Gastroesophageal sphincter (tissue), 4 donors: ENCODE data around the gene LEMD2. TPM values are rescaled to one million over a fixed set of nuclear protein-coding genes. Genes with fewer than 3 reads are reported as not detected.

Source experiments
- ATAC-seq: fragments of 150-250 bp; one replicate; pipeline ENCODE4 v1.9.1; 2016; ENCODE audit warnings: mild to moderate bottlenecking, moderate library complexity
- H3K27ac ChIP-seq, 4 donors: fragments of 200-600 bp; sonication (generic) in 3 of 4; 1 replicate in 3 of 4; 2 replicates in 1 of 4; pipeline ENCODE4 v1.5.1; 2016 to 2019
- H3K27me3 ChIP-seq: fragments of 200-600 bp; sonication (generic); one replicate; pipeline ENCODE4 v1.5.1; 2019
- H3K36me3 ChIP-seq, 2 donors: fragments of 200-600 bp; sonication (generic); one replicate each; pipeline ENCODE4 v1.5.1; 2019; ENCODE audit warnings: control low read depth in 1 of 2
- H3K4me1 ChIP-seq, 3 donors: fragments of 200-600 bp; sonication (generic); 1 replicate in 2 of 3; 2 replicates in 1 of 3; pipeline ENCODE4 v1.5.1; 2016 to 2019; ENCODE audit warnings: control low read depth in 2 of 3
- H3K4me3 ChIP-seq, 2 donors: fragments of 200-600 bp; sonication (generic); one replicate each; pipeline ENCODE4 v1.5.1; 2019; ENCODE audit warnings: mild to moderate bottlenecking in 1 of 2, moderate library complexity in 1 of 2
- H3K9me3 ChIP-seq, 3 donors: fragments of 200-600 bp; sonication (generic); one replicate each; pipeline ENCODE4 v1.5.1; 2017 to 2019; ENCODE audit warnings: control low read depth in 2 of 3
- EP300 ChIP-seq: sonication (generic); formaldehyde crosslinking; IDR thresholded peaks from one replicate; pipeline ENCODE4 v1.6.1; 2017; ENCODE audit warnings: antibody characterized with exemption, mild to moderate bottlenecking
- POLR2A ChIP-seq, 2 donors: fragments of 450-650 bp; IDR thresholded peaks; one replicate each; pipeline ENCODE4 v1.6.1; 2017; ENCODE audit warnings: antibody characterized with exemption in 2 of 2, mild to moderate bottlenecking in 2 of 2, moderate library complexity in 1 of 2
- POLR2AphosphoS5 ChIP-seq: sonication (generic); formaldehyde crosslinking; IDR thresholded peaks from one replicate; pipeline ENCODE4 v1.6.1; 2017; ENCODE audit warnings: antibody characterized with exemption
- WGBS, 2 donors: methylation state at CpG; one replicate each; pipeline ENCODE4 v1.1.5; 2018; ENCODE audit warnings: low coverage in 1 of 2; 5-methylcytosine and 5-hydroxymethylcytosine counted together
- total RNA-seq, 4 donors: library from RNA; depleted of rRNA; stranded (reverse); fragments of >200 nt; gene quantifications; one replicate each; pipeline ENCODE4 v1.1.0, GENCODE V29; 2016
- TF ChIP-seq, protein P1 (sequence below), 4 experiments: fragments of 200-600 bp in 2 of 4; fragments of 450-650 bp in 2 of 4; sonication (generic) in 1 of 4; IDR thresholded peaks; one replicate each; pipeline ENCODE4 v1.5.1; 2017 to 2019; ENCODE audit warnings: antibody characterized with exemption in 4 of 4, mild to moderate bottlenecking in 2 of 4, moderate library complexity in 2 of 4

Gene LEMD2
- total RNA-seq, 4 donors from 2014 or later = 47.3 to 50.9 (median 49.9) TPM

DNA sequence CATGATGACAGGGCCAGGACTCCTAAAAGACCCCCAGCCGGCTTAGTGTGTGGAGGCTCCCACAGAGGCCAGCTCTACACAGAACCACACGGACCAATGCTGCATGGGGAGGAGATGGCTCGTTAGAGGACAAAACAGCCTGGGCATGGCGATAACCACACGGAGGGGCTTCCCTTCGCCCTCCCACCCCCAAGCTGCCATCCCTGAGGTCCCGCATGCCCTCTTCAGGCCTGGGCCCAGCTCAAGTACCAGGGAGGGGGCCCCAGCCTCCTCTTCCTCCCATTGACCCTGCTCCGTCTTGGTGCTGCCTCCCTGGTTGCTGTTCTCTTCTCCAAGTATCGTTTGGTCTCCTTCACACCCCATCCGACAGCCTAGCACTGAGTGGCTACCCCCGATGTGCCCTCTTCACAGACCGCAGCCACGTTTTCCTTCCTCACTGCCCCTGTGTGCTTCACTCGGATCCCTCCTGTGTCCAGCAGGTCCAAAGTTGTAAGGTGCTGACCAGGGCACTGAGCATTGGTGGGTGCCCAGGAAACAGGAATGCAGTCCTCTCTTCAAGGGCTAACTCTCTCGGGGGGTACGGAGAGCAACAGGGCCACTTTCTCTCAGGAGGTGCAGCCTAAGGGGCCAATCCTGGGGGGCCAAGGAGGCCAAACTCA lies 24.4 kb upstream of the LEMD2 start:
- peaks cover 79% of the 10 kb centered on the region for H3K27me3 ChIP-seq
- TF ChIP-seq EP300 (no peak), POLR2A (IDR thresholded peaks at IDR 0.05) (no peak), POLR2AphosphoS5 (no peak)
- TF ChIP-seq, protein P1, sequence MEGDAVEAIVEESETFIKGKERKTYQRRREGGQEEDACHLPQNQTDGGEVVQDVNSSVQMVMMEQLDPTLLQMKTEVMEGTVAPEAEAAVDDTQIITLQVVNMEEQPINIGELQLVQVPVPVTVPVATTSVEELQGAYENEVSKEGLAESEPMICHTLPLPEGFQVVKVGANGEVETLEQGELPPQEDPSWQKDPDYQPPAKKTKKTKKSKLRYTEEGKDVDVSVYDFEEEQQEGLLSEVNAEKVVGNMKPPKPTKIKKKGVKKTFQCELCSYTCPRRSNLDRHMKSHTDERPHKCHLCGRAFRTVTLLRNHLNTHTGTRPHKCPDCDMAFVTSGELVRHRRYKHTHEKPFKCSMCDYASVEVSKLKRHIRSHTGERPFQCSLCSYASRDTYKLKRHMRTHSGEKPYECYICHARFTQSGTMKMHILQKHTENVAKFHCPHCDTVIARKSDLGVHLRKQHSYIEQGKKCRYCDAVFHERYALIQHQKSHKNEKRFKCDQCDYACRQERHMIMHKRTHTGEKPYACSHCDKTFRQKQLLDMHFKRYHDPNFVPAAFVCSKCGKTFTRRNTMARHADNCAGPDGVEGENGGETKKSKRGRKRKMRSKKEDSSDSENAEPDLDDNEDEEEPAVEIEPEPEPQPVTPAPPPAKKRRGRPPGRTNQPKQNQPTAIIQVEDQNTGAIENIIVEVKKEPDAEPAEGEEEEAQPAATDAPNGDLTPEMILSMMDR (IDR thresholded peaks at IDR 0.05) = no peak
- H3K36me3 ChIP-seq = no peaks in the 10 kb centered on the region
- no peaks in the 10 kb centered on the region for H3K4me1 ChIP-seq
- H3K4me3 ChIP-seq = no peak overlapping the region
- WGBS, 2 donors = 62 to 80% methylated on average over 2 to 6 of the region's 16 CpGs
- H3K27ac ChIP-seq = no peak overlapping the region
- no peak for ATAC-seq
- no peaks in the 10 kb centered on the region for H3K9me3 ChIP-seq

DNA sequence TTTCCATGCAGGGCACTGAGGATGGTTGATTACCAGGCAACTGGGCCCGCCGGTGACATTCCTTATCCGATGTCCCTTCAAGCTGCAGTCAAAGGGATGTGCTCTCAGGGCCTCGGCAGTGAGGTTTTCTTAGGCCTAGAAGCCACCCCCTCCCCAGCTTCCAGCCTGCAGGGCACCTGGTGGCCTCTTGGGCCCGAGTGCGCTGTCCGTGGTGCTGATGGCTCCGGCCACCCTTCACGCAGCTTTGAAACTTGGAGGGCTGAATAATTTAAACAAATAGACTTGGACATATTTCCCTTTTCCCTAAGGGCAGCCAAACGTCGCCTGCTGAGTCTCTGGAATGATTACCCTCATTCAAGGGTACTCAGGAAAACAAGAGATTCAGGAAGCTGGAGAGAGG lies 23.7 kb upstream of the LEMD2 start:
- 0% methylated on average over 1 of the region's 11 CpGs; no CpG with 5 or more reads in 1 of the 2 donors for WGBS, 2 donors
- Histone ChIP-seq H3K4me1 (no peaks in the 10 kb centered on the region), H3K36me3 (no peaks in the 10 kb centered on the region), H3K4me3 (no peak overlapping the region), H3K27me3 (peaks cover 79% of the 10 kb centered on the region), H3K27ac (no peak overlapping the region), H3K9me3 (no peaks in the 10 kb centered on the region)
- TF ChIP-seq POLR2A (IDR thresholded peaks at IDR 0.05) (no peak), EP300 (no peak)
- TF ChIP-seq, protein P1 (IDR thresholded peaks at IDR 0.05) = peak in 3 of 4 experiments; percentile 21 to 38 (median 30)
- ATAC-seq = no peak

DNA sequence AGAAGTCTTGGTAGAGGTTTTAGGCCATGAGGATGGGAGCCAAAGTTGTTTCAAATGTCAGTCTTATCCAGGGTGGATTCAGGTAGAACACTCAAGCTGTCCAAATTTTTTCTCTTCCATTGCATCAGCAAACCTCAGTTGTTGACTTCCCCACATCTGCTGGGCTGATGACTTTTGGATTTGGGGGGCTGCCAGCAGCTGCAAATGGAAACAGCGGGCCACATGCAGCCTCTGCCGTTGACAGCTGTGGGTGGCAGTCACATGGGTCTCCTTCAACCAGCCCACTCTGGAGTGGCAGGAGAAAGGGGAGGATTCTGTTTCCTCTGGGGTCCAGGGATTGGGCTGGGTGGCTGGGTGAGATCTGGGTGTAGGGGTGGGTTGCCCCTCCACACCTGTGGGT lies 20.7 kb upstream of the LEMD2 start:
- Histone ChIP-seq H3K36me3 (no peaks in the 10 kb centered on the region), H3K4me1 (no peaks in the 10 kb centered on the region), H3K4me3 (no peak overlapping the region), H3K27me3 (peaks cover 86% of the 10 kb centered on the region), H3K9me3 (no peaks in the 10 kb centered on the region), H3K27ac (no peak overlapping the region)
- no peak for ATAC-seq
- TF ChIP-seq EP300 = no peak
- TF ChIP-seq, protein P1 (IDR thresholded peaks at IDR 0.05) = no peak
- TF ChIP-seq POLR2A (IDR thresholded peaks at IDR 0.05) = no peak
- TF ChIP-seq POLR2AphosphoS5 = no peak
- 57% methylated on average over 2 of the region's 2 CpGs; no CpG with 5 or more reads in 1 of the 2 donors for WGBS, 2 donors

DNA sequence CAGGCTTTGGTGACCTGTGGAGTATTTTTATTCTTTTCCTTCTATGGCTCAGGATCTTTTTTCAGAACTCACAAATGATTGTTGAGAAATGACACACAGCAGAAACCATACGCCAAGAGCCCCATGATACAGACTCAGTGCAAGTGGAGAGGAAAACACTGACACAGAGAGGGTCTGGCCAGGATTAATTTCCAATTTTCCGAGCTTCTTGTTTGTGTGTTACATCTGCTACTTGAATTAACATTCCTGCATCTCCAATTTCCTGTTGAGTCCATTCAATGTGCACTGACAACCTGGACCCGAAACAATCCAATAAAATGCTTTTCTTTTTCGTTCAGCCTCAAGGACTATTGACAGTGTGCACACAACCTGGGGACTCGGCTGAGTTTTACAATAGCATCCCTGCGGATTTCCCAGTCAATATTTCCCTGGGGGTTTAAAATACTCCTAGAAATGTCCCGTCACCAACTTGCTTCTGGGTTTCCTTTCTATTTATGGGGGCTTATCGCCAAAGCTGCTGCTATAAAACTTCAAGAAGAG lies 19.8 kb upstream of the LEMD2 start:
- no peaks in the 10 kb centered on the region for H3K4me1 ChIP-seq
- H3K9me3 ChIP-seq = no peaks in the 10 kb centered on the region
- 37 to 51% methylated on average over 4 to 8 of the region's 8 CpGs for WGBS, 2 donors
- H3K36me3 ChIP-seq = no peaks in the 10 kb centered on the region
- ATAC-seq = no peak
- TF ChIP-seq EP300 (no peak), POLR2AphosphoS5 (no peak), POLR2A (IDR thresholded peaks at IDR 0.05) (no peak)
- TF ChIP-seq, protein P1 (IDR thresholded peaks at IDR 0.05) = no peak
- H3K27ac ChIP-seq = no peak overlapping the region
- H3K27me3 ChIP-seq = peaks cover 86% of the 10 kb centered on the region
- no peak overlapping the region for H3K4me3 ChIP-seq

DNA sequence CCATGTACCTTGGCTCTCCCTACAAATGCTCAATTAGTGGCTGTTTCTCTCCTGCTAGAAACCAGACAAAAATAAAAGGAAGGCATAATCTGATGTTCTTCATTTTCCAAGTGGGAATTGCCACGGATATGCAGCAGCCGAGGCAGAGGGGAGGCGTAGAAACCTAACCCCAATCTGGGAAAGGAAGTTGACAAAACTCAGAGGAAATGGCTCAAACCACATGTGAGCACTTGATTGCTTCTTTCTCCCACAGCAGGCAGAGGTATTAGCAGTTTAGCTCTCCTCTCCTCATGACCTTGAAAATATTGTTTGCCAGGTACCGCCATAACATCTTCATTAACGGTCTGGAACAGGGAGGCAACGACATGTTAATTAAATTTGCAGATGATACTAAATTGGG lies 18.7 kb upstream of the LEMD2 start:
- Histone ChIP-seq H3K36me3 (no peaks in the 10 kb centered on the region), H3K27ac (no peak overlapping the region), H3K4me1 (no peaks in the 10 kb centered on the region), H3K27me3 (peaks cover 85% of the 10 kb centered on the region), H3K4me3 (no peak overlapping the region), H3K9me3 (no peaks in the 10 kb centered on the region)
- 63 to 71% methylated on average over 2 to 6 of the region's 6 CpGs for WGBS, 2 donors
- TF ChIP-seq EP300 = no peak
- TF ChIP-seq, protein P1 (IDR thresholded peaks at IDR 0.05) = no peak
- no peak for TF ChIP-seq POLR2AphosphoS5
- TF ChIP-seq POLR2A (IDR thresholded peaks at IDR 0.05) = no peak
- no peak for ATAC-seq
